ENCODE data around the gene VPS4A. TPM values are rescaled to one million over a fixed set of nuclear protein-coding genes. Genes with fewer than 3 reads are reported as not detected.

Gene VPS4A
- total RNA-seq, 1 experiment from 2014 or later: 23.9 TPM

GRCh38 chr16:69329369-69330285 is 18.5 kb downstream of the VPS4A start:
- BruUV-seq (replicated peaks): no TSS peak
- in situ Hi-C loops (cut with HindIII; ENCODE audit: low pct_unique_long_range_greater_than_20kb, low sequenced_read_pairs): no loop called here

More at GRCh38 chr16:69329369-69330285, 18.5 kb downstream of the VPS4A start:
- Histone ChIP-seq H3K9me3 (ENCODE audit: control insufficient read depth, insufficient read depth, low read depth, low read length) (no peaks in the 10 kb centered on the region), H3K27ac (ENCODE audit: low read length) (peak overlapping the region; percentile 79), H3K27me3 (ENCODE audit: control insufficient read depth, insufficient read depth, low read length) (no peaks in the 10 kb centered on the region), H3K36me3 (ENCODE audit: control insufficient read depth, insufficient read depth, low read length) (peaks cover 2% of the 10 kb centered on the region; the same call in 1 of the 2 replicates), H3K4me3 (ENCODE audit: low read depth in 2 of 2, low read length in 2 of 2) (peak overlapping the region; percentile 64 to 71), H3K4me1 (ENCODE audit: control insufficient read depth, insufficient read depth, low read length) (peaks cover 15% of the 10 kb centered on the region)
- CTCF ChIA-PET: no interaction called here
- POLR2A ChIA-PET: no interaction called here
- peak; percentile 43 for ATAC-seq
- no peak for TF ChIP-seq REST (IDR thresholded peaks at IDR 0.05; ENCODE audit: insufficient read depth in 1 of 2, low read depth in 2 of 2, low read length in 1 of 2)
- no peak for TF ChIP-seq POLR2AphosphoS5 (IDR thresholded peaks at IDR 0.05; ENCODE audit: low read depth, low read length)
- no peak for TF ChIP-seq TCF7L2 (IDR thresholded peaks at IDR 0.05; ENCODE audit: low read depth, low read length)
- no peak for TF ChIP-seq SIN3A (IDR thresholded peaks at IDR 0.05; ENCODE audit: borderline replicate concordance, insufficient read depth, low read depth, low read length)
- no peak for TF ChIP-seq CTCF (IDR thresholded peaks at IDR 0.05)
- no peak for DNase-seq (ENCODE audit: low read depth, low spot score)
- intact Hi-C loops (cut with micrococcal nuclease; ENCODE audit: unreplicated experiment): no loop called here
